Smooth muscle cell (in vitro differentiated cells): ENCODE measurements around the gene XKR7. TPM values are rescaled to one million over a fixed set of nuclear protein-coding genes. Genes with fewer than 3 reads are reported as not detected.
A peak's percentile ranks its signal among the peaks of the same experiment; 100 is the strongest.

Source experiments
- DNase-seq: peaks from one replicate; lab custom pipeline; 2025; ENCODE audit not compliant: unreplicated experiment; lab: John Stamatoyannopoulos, UW
- H2AFZ ChIP-seq: fragments of 200-600 bp; sonication (generic); 2 replicates; pipeline ENCODE4 v1.6.0; 2016; ENCODE audit warnings: antibody characterized with exemption, low read depth, mild to moderate bottlenecking
- H3F3A ChIP-seq: fragments of 200-600 bp; sonication (generic); 2 replicates; pipeline ENCODE4 v1.6.0; 2017; ENCODE audit warnings: antibody characterized with exemption, low read depth
- H3K27ac ChIP-seq: fragments of 200-600 bp; sonication (generic); 2 replicates; pipeline ENCODE4 v1.5.1; 2016; ENCODE audit warnings: low read depth, mild to moderate bottlenecking
- H3K27me3 ChIP-seq: fragments of 200-600 bp; sonication (generic); 2 replicates; pipeline ENCODE4 v1.6.1; 2016; ENCODE audit warnings: low read depth, mild to moderate bottlenecking
- H3K36me3 ChIP-seq: fragments of 200-600 bp; sonication (generic); 2 replicates; pipeline ENCODE4 v1.5.1; 2016; ENCODE audit warnings: low read depth
- H3K4me1 ChIP-seq: fragments of 200-600 bp; sonication (generic); 2 replicates; pipeline ENCODE4 v1.5.1; 2016; ENCODE audit warnings: low read depth
- H3K4me2 ChIP-seq: fragments of 200-600 bp; sonication (generic); 2 replicates; pipeline ENCODE4 v1.6.0; 2016; ENCODE audit warnings: mild to moderate bottlenecking
- H3K4me3 ChIP-seq: fragments of 200-600 bp; sonication (generic); 2 replicates; pipeline ENCODE4 v1.5.1; 2016; ENCODE audit warnings: mild to moderate bottlenecking
- H3K79me2 ChIP-seq: fragments of 200-600 bp; sonication (generic); 2 replicates; pipeline ENCODE4 v1.6.0; 2016; ENCODE audit warnings: low read depth, mild to moderate bottlenecking
- H3K9ac ChIP-seq: fragments of 200-600 bp; sonication (generic); 2 replicates; pipeline ENCODE4 v1.6.0; 2016; ENCODE audit warnings: low read depth
- H3K9me3 ChIP-seq: fragments of 200-600 bp; sonication (generic); replicated peaks from 2 replicates; pipeline ENCODE4 v1.5.1; 2016; ENCODE audit warnings: low read depth
- H4K20me1 ChIP-seq: fragments of 200-600 bp; sonication (generic); 2 replicates; pipeline ENCODE4 v1.6.0; 2016; ENCODE audit warnings: low read depth
- CTCF ChIP-seq: fragments of 200-600 bp; sonication (generic); IDR thresholded peaks from 2 replicates; pipeline ENCODE4 v1.5.1; 2017; ENCODE audit warnings: borderline replicate concordance, mild to moderate bottlenecking, antibody characterized with exemption; ENCODE audit not compliant: insufficient read depth, poor library complexity, severe bottlenecking
- WGBS: methylation state at CpG from one replicate; pipeline ENCODE4 v1.1.7; 2016; ENCODE audit warnings: low lambda C conversion rate; 5-methylcytosine and 5-hydroxymethylcytosine counted together
- polyA plus RNA-seq: library from polyadenylated mRNA; unstranded; fragments of >200 nt; fragmentation: Nextera tagmentation; extraction: Ambion mirVana; gene quantifications from 2 replicates; pipeline ENCODE4 v1.2.1, GENCODE V29; 2016
- total RNA-seq: library from RNA; depleted of rRNA; stranded (reverse); fragments of >200 nt; gene quantifications from 2 replicates; pipeline ENCODE4 v1.2.3, GENCODE V29; 2014

Gene XKR7
- total and polyA plus RNA-seq, 2 experiments from 2014 or later = not detected

GRCh38 chr20:31966991-31967655 is 828 bp upstream of the XKR7 start:
- WGBS = 19% methylated on average over 5 of the region's 5 CpGs

DNA sequence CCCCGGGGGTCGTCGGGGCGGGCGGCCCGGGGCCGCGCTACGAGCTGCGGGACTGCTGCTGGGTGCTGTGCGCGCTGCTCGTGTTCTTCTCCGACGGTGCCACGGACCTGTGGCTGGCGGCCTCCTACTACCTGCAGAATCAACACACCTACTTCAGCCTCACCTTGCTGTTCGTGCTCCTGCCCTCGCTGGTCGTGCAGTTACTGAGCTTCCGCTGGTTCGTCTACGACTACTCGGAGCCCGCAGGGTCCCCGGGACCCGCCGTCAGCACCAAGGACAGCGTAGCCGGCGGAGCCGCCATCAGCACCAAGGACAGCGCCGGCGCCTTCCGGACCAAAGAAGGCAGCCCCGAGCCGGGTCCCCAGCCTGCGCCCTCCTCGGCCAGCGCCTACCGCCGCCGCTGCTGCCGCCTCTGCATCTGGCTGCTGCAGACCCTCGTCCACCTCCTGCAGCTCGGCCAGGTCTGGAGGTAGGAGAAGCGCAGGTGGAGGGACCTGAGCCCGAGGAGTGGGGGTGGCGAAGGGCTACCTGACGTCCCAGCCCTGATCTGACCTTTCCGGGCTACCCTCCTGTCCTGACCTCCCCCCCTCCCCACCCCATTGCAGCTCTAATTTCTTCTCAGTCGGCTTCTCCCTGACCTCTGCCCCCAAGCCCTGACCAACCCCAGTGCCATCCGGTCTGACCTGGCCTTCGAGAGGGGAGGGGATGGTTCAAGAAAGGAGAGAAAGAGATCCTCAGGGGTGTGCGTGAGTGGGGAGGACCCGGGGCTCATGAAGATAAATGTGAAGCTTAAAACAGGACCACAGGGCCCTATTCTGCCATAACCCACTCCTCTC is 558 bp downstream of the XKR7 start:
- H3K36me3 ChIP-seq = no peaks in the 10 kb centered on the region
- H3K4me1 ChIP-seq = peaks cover 7% of the 10 kb centered on the region
- peak; percentile 75 for DNase-seq
- no peaks in the 10 kb centered on the region for H3K9me3 ChIP-seq
- no peak overlapping the region for H2AFZ ChIP-seq
- H3K9ac ChIP-seq = no peak overlapping the region
- WGBS = 6% methylated on average over 47 of the region's 57 CpGs
- H3K79me2 ChIP-seq = no peaks in the 10 kb centered on the region
- peak overlapping the region; percentile 23 for H3K4me3 ChIP-seq
- H3K4me2 ChIP-seq = peak overlapping the region; percentile 65
- no peak overlapping the region for H3K27ac ChIP-seq
- H4K20me1 ChIP-seq = no peaks in the 10 kb centered on the region
- no peaks in the 10 kb centered on the region for H3F3A ChIP-seq
- TF ChIP-seq CTCF = no peak
- H3K27me3 ChIP-seq = peaks cover 77% of the 10 kb centered on the region

More at GRCh38 chr20:31966991-31967655, 828 bp upstream of the XKR7 start:
- no peaks in the 10 kb centered on the region for H3K36me3 ChIP-seq
- peaks cover 86% of the 10 kb centered on the region for H3K27me3 ChIP-seq
- H3K9me3 ChIP-seq = no peaks in the 10 kb centered on the region
- H2AFZ ChIP-seq = no peak overlapping the region
- H3K27ac ChIP-seq = no peak overlapping the region
- no peak overlapping the region for H3K4me2 ChIP-seq
- no peaks in the 10 kb centered on the region for H3K79me2 ChIP-seq
- H3K9ac ChIP-seq = no peak overlapping the region
- no peaks in the 10 kb centered on the region for H4K20me1 ChIP-seq
- H3K4me3 ChIP-seq = no peak overlapping the region
- no peaks in the 10 kb centered on the region for H3F3A ChIP-seq
- TF ChIP-seq CTCF = no peak
- no peak for DNase-seq
- H3K4me1 ChIP-seq = peaks cover 2% of the 10 kb centered on the region

DNA sequence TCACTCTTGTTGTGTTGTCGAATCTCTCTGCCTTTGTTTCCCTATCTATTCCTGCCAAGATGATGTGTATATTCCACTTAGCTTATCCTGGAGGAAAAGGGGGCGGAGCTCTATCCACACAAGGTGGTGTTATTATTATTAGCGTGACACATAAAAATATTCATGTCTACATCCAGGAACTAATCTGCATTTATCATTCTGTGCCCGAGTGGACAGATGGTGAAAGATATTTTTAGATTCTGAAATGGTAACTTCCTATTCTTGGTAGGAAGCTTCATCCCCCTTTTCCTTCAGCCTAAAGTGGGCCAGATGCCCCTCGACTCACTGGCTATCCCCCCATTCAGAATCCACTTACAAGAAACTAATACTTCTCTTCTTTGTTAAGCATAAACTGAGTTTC is 2.0 kb downstream of the XKR7 start:
- 80% methylated on average over 5 of the region's 5 CpGs for WGBS
- DNase-seq = no peak

More for the DNA sequence above, 2.0 kb downstream of the XKR7 start:
- Histone ChIP-seq H3F3A (no peaks in the 10 kb centered on the region), H3K4me3 (no peak overlapping the region), H4K20me1 (no peaks in the 10 kb centered on the region), H3K36me3 (no peaks in the 10 kb centered on the region), H3K27me3 (peaks cover 62% of the 10 kb centered on the region), H3K4me1 (peaks cover 7% of the 10 kb centered on the region), H3K27ac (no peak overlapping the region), H3K9ac (no peak overlapping the region), H2AFZ (no peak overlapping the region), H3K4me2 (no peak overlapping the region), H3K9me3 (no peaks in the 10 kb centered on the region), H3K79me2 (no peaks in the 10 kb centered on the region)
- no peak for TF ChIP-seq CTCF
